Fibroblast of lung (primary cell): ENCODE results near the gene SACM1L. TPM values are rescaled to one million over a fixed set of nuclear protein-coding genes. Genes with fewer than 3 reads are reported as not detected.

Source experiments
- DNase-seq, 2 donors: peaks; one replicate each; pipeline versions ENCODE4 v3.0.0 to v3.0.0-alpha.2; 2010; ENCODE audit warnings: low read depth in 2 of 2
- H2AFZ ChIP-seq: 2 replicates; pipeline ENCODE4 v1.5.1; 2012; ENCODE audit warnings: low read length, control low read depth, inconsistent platforms
- H3K27ac ChIP-seq: 2 replicates; pipeline ENCODE4 v1.5.1; 2011; ENCODE audit warnings: low read length, control low read depth; ENCODE audit not compliant: insufficient read depth
- H3K27me3 ChIP-seq: 2 replicates; pipeline ENCODE4 v1.5.1; 2011; ENCODE audit warnings: mild to moderate bottlenecking, low read length; ENCODE audit not compliant: control insufficient read depth, insufficient read depth
- H3K36me3 ChIP-seq: 2 replicates; pipeline ENCODE4 v1.5.1; 2011; ENCODE audit warnings: low read length; ENCODE audit not compliant: control insufficient read depth, insufficient read depth
- H3K4me1 ChIP-seq: 2 replicates; pipeline ENCODE4 v1.5.1; 2011; ENCODE audit warnings: low read length; ENCODE audit not compliant: control insufficient read depth, insufficient read depth; ENCODE audit errors: extremely low read depth
- H3K4me2 ChIP-seq: 2 replicates; pipeline ENCODE4 v1.5.1; 2011; ENCODE audit warnings: low read length, control low read depth; ENCODE audit not compliant: insufficient read depth; ENCODE audit errors: extremely low read depth
- H3K4me3 ChIP-seq, 4 experiments: fragments of 200-600 bp in 1 of 4; sonication (generic) in 1 of 4; replicated peaks in 1 of 4; 2 replicates each; pipeline ENCODE4 v1.5.1; 2011 to 2016; ENCODE audit warnings: low read length in 4 of 4, low read depth in 3 of 4, mild to moderate bottlenecking in 3 of 4, control low read depth in 2 of 4, inconsistent platforms in 1 of 4, mixed read lengths in 1 of 4; ENCODE audit not compliant: insufficient read depth in 1 of 4; ENCODE audit errors: control extremely low read depth in 1 of 4
- H3K79me2 ChIP-seq: 2 replicates; pipeline ENCODE4 v1.5.1; 2012; ENCODE audit warnings: mild to moderate bottlenecking, low read length, inconsistent platforms; ENCODE audit not compliant: control insufficient read depth, insufficient read depth
- H3K9ac ChIP-seq: 2 replicates; pipeline ENCODE4 v1.5.1; 2011; ENCODE audit warnings: mild to moderate bottlenecking, low read length, control low read depth; ENCODE audit not compliant: insufficient read depth
- H3K9me3 ChIP-seq: 2 replicates; pipeline ENCODE4 v1.5.1; 2012; ENCODE audit warnings: low read depth, low read length; ENCODE audit not compliant: control insufficient read depth, insufficient read depth
- H4K20me1 ChIP-seq: 2 replicates; pipeline ENCODE4 v1.5.1; 2011; ENCODE audit warnings: low read length; ENCODE audit not compliant: control insufficient read depth, insufficient read depth; ENCODE audit errors: extremely low read depth
- CTCF ChIP-seq, 2 donors: IDR thresholded peaks in 1 of 2; conservative IDR thresholded peaks in 1 of 2; 1 replicate in 1 of 2; 2 replicates in 1 of 2; pipeline ENCODE4 v1.5.1; 2011 to 2012; ENCODE audit warnings: low read length in 2 of 2, control low read depth in 1 of 2, inconsistent platforms in 1 of 2, low read depth in 1 of 2, mild to moderate bottlenecking in 1 of 2
- EZH2 ChIP-seq: IDR thresholded peaks from 2 replicates; pipeline ENCODE4 v1.5.1; 2012; ENCODE audit warnings: low read length, control low read depth, mild to moderate bottlenecking; ENCODE audit errors: missing control alignments
- polyA plus RNA-seq, 2 donors: library from polyadenylated mRNA; depleted of rRNA in 1 of 2; stranded (reverse) in 1 of 2; unstranded in 1 of 2; fragments of >200 nt; gene quantifications; 2 replicates each; pipeline ENCODE4 v1.2.1, GENCODE V29; 2011 to 2012; ENCODE audit warnings: missing spikeins in 1 of 2
- total RNA-seq: library from RNA; depleted of rRNA; stranded (reverse); fragments of >200 nt; gene quantifications from 2 replicates; pipeline ENCODE4 v1.2.1, GENCODE V29; 2014

The SACM1L gene
- total and polyA plus RNA-seq, 2 donors (not counting 1 experiment from before 2014, with no cell fraction given): 33.3 to 41.8 TPM

GRCh38 chr3:45716790-45717336 is 27.7 kb downstream of the SACM1L start:
- H3K9ac ChIP-seq: no peak overlapping the region
- peaks cover 2% of the 10 kb centered on the region for H3K36me3 ChIP-seq
- no peaks in the 10 kb centered on the region for H4K20me1 ChIP-seq
- H2AFZ ChIP-seq: no peak overlapping the region
- H3K4me2 ChIP-seq: no peak overlapping the region
- TF ChIP-seq CTCF (conservative IDR thresholded peaks at IDR 0.05 in 1 of 2, IDR thresholded peaks at IDR 0.05 in 1 of 2; ENCODE audit: low read depth in 1 of 2, low read length in 2 of 2) (no peak), EZH2 (no peak)
- H3K4me3 ChIP-seq: no peak overlapping the region
- no peaks in the 10 kb centered on the region for H3K79me2 ChIP-seq
- no peaks in the 10 kb centered on the region for H3K4me1 ChIP-seq
- DNase-seq: no peak
- H3K27me3 ChIP-seq: no peaks in the 10 kb centered on the region
- H3K9me3 ChIP-seq: no peaks in the 10 kb centered on the region
- no peak overlapping the region for H3K27ac ChIP-seq

GRCh38 chr3:45719655-45720487 is 30.7 kb downstream of the SACM1L start:
- DNase-seq: peak in 1 of 2 donors; percentile 66
- Histone ChIP-seq H3K36me3 (peaks cover 2% of the 10 kb centered on the region), H3K27ac (no peak overlapping the region), H3K4me2 (no peak overlapping the region), H2AFZ (no peak overlapping the region), H3K4me1 (no peaks in the 10 kb centered on the region), H3K27me3 (no peaks in the 10 kb centered on the region), H3K4me3 (no peak overlapping the region), H3K9me3 (no peaks in the 10 kb centered on the region), H3K79me2 (no peaks in the 10 kb centered on the region), H4K20me1 (no peaks in the 10 kb centered on the region), H3K9ac (no peak overlapping the region)
- TF ChIP-seq EZH2 (no peak), CTCF (conservative IDR thresholded peaks at IDR 0.05 in 1 of 2, IDR thresholded peaks at IDR 0.05 in 1 of 2; ENCODE audit: low read depth in 1 of 2, low read length in 2 of 2) (no peak)

- Histone ChIP-seq H3K27ac (no peak overlapping the region), H3K79me2 (no peaks in the 10 kb centered on the region), H3K4me1 (no peaks in the 10 kb centered on the region), H4K20me1 (no peaks in the 10 kb centered on the region), H3K9me3 (no peaks in the 10 kb centered on the region), H3K4me3 (no peak overlapping the region), H3K4me2 (no peak overlapping the region), H2AFZ (no peak overlapping the region), H3K36me3 (no peaks in the 10 kb centered on the region), H3K27me3 (no peaks in the 10 kb centered on the region), H3K9ac (no peak overlapping the region)
- TF ChIP-seq EZH2 (no peak), CTCF (conservative IDR thresholded peaks at IDR 0.05 in 1 of 2, IDR thresholded peaks at IDR 0.05 in 1 of 2; ENCODE audit: low read depth in 1 of 2, low read length in 2 of 2) (no peak)
- DNase-seq: no peak
Measured at GRCh38 chr3:45724911-45725310, 35.7 kb downstream of the SACM1L start.
